Activated B cell treated with CpG ODN at 0.5 μM for 24 hours (primary cell): Measurements from ENCODE around the gene PCDHGA3. TPM values are rescaled to one million over a fixed set of nuclear protein-coding genes. Genes with fewer than 3 reads are reported as not detected.

ENCODE experiments used
- total RNA-seq: library from RNA; stranded (reverse); gene quantifications from 2 replicates; pipeline ENCODE4 v1.2.3, GENCODE V29; 2022

The PCDHGA3 gene
- total RNA-seq, 1 donor from 2014 or later, result 0.20 TPM

Other genes with a start within 250 kb of the PCDHGA3 start
- not detected in 2 replicates for gene PCDHB2, start 249.2 kb upstream of the PCDHGA3 start, total RNA-seq
- gene PCDHB3, start 243.4 kb upstream of the PCDHGA3 start, total RNA-seq, result 0.07 TPM in 1 of 2 replicates, not detected in the other
- gene PCDHB4, start 222.0 kb upstream of the PCDHGA3 start, total RNA-seq, result not detected in 2 replicates
- gene PCDHB5, start 208.6 kb upstream of the PCDHGA3 start, total RNA-seq, result not detected in 2 replicates
- not detected in 2 replicates for gene PCDHB6, start 193.8 kb upstream of the PCDHGA3 start, total RNA-seq
- not detected in 2 replicates for gene PCDHB7, start 171.2 kb upstream of the PCDHGA3 start, total RNA-seq
- gene PCDHB8, start 166.0 kb upstream of the PCDHGA3 start, total RNA-seq, result not detected in 2 replicates
- not detected in 2 replicates for gene PCDHB16, start 161.4 kb upstream of the PCDHGA3 start, total RNA-seq
- gene PCDHB9, start 156.7 kb upstream of the PCDHGA3 start, total RNA-seq, result 0.27 and 0.29 TPM in 2 replicates
- 0.07 TPM in 1 of 2 replicates, not detected in the other for gene PCDHB10, start 151.5 kb upstream of the PCDHGA3 start, total RNA-seq
- not detected in 2 replicates for gene PCDHB11, start 144.2 kb upstream of the PCDHGA3 start, total RNA-seq
- not detected in 2 replicates for gene PCDHB12, start 135.1 kb upstream of the PCDHGA3 start, total RNA-seq
- gene PCDHB13, start 129.9 kb upstream of the PCDHGA3 start, total RNA-seq, result 0.07 and 0.09 TPM in 2 replicates
- gene PCDHB14, start 120.5 kb upstream of the PCDHGA3 start, total RNA-seq, result 0.11 TPM in 1 of 2 replicates, not detected in the other
- gene PCDHB15, start 98.4 kb upstream of the PCDHGA3 start, total RNA-seq, result not detected in 2 replicates
- gene SLC25A2, start 39.8 kb upstream of the PCDHGA3 start, total RNA-seq, result 2.6 and 3.9 TPM in 2 replicates
- gene TAF7, start 23.0 kb upstream of the PCDHGA3 start, total RNA-seq, result 86.7 and 87.3 TPM in 2 replicates
- 0.20 and 0.29 TPM in 2 replicates for gene PCDHGA1, start 13.3 kb upstream of the PCDHGA3 start, total RNA-seq
- gene PCDHGA2, start 5.1 kb upstream of the PCDHGA3 start, total RNA-seq, result 0.09 and 0.15 TPM in 2 replicates
- gene PCDHGB1, start 6.3 kb downstream of the PCDHGA3 start, total RNA-seq, result 0.37 and 0.44 TPM in 2 replicates
- gene PCDHGA4, start 11.2 kb downstream of the PCDHGA3 start, total RNA-seq, result 0.34 and 0.75 TPM in 2 replicates
- 2.2 and 2.6 TPM in 2 replicates for gene PCDHGB2, start 16.2 kb downstream of the PCDHGA3 start, total RNA-seq
- 1.1 and 1.2 TPM in 2 replicates for gene PCDHGA5, start 20.3 kb downstream of the PCDHGA3 start, total RNA-seq
- 2.0 and 2.6 TPM in 2 replicates for gene PCDHGB3, start 26.4 kb downstream of the PCDHGA3 start, total RNA-seq
- gene PCDHGA6, start 30.1 kb downstream of the PCDHGA3 start, total RNA-seq, result 1.8 and 2.3 TPM in 2 replicates
- 1.3 and 1.6 TPM in 2 replicates for gene PCDHGA7, start 38.9 kb downstream of the PCDHGA3 start, total RNA-seq
- 0.91 and 1.2 TPM in 2 replicates for gene PCDHGB4, start 43.9 kb downstream of the PCDHGA3 start, total RNA-seq
- gene PCDHGA8, start 48.8 kb downstream of the PCDHGA3 start, total RNA-seq, result 0.54 and 0.69 TPM in 2 replicates
- 1.8 and 2.7 TPM in 2 replicates for gene PCDHGB5, start 54.1 kb downstream of the PCDHGA3 start, total RNA-seq
- 1.1 and 1.3 TPM in 2 replicates for gene PCDHGA9, start 58.9 kb downstream of the PCDHGA3 start, total RNA-seq
- gene PCDHGB6, start 64.2 kb downstream of the PCDHGA3 start, total RNA-seq, result 1.2 and 1.6 TPM in 2 replicates
- gene PCDHGA10, start 69.2 kb downstream of the PCDHGA3 start, total RNA-seq, result 1.2 and 1.3 TPM in 2 replicates
- gene PCDHGB7, start 73.8 kb downstream of the PCDHGA3 start, total RNA-seq, result 1.2 and 1.4 TPM in 2 replicates
- 0.73 and 1.1 TPM in 2 replicates for gene PCDHGA11, start 77.2 kb downstream of the PCDHGA3 start, total RNA-seq
- 1.3 and 1.6 TPM in 2 replicates for gene PCDHGA12, start 86.7 kb downstream of the PCDHGA3 start, total RNA-seq
- 2.6 and 3.3 TPM in 2 replicates for gene PCDHGC3, start 132.1 kb downstream of the PCDHGA3 start, total RNA-seq
- gene PCDHGC4, start 141.2 kb downstream of the PCDHGA3 start, total RNA-seq, result 0.69 TPM in 2 replicates
- gene PCDHGC5, start 145.3 kb downstream of the PCDHGA3 start, total RNA-seq, result 0.24 and 0.38 TPM in 2 replicates